HG02870 (cell line): Measurements from ENCODE around the gene PHLDB1.

Source experiments
- ATAC-seq: cut with Tn5 transposase; IDR thresholded peaks from one replicate; pipeline ENCODE4 v1.9.1; 2021; ENCODE audit warnings: mild to moderate bottlenecking, moderate library complexity; ENCODE audit not compliant: unreplicated experiment

PHLDB1 gene

DNA sequence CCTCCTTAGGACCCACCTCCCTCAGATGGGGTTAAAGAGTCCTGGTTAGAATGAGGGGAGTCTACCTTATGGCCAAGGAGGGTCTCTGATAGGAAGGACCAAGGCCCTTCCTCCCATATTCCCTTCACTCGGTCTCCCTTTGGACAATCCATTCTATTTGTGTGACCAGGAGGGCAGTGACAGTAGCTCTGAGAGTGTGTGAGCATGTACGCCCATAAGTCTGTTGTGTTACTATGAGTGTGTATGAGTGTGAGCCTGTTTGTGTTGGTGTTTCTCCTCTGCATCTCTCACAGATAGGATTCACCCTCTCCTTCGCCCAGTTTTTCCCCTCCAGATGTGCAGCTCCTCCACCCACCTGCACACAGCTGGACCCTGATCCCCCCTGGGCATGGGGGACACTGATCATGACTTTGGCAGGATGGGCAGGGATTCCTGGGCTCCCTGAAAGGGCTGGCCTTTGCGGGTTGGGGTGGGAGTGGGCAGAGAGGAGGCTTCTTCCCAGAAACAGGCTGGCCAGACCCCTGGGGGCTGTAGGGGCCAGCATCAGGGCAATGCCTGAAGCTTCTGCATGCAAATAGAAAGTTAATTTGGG is 14.5 kb downstream of the PHLDB1 start:
- no peak for ATAC-seq

DNA sequence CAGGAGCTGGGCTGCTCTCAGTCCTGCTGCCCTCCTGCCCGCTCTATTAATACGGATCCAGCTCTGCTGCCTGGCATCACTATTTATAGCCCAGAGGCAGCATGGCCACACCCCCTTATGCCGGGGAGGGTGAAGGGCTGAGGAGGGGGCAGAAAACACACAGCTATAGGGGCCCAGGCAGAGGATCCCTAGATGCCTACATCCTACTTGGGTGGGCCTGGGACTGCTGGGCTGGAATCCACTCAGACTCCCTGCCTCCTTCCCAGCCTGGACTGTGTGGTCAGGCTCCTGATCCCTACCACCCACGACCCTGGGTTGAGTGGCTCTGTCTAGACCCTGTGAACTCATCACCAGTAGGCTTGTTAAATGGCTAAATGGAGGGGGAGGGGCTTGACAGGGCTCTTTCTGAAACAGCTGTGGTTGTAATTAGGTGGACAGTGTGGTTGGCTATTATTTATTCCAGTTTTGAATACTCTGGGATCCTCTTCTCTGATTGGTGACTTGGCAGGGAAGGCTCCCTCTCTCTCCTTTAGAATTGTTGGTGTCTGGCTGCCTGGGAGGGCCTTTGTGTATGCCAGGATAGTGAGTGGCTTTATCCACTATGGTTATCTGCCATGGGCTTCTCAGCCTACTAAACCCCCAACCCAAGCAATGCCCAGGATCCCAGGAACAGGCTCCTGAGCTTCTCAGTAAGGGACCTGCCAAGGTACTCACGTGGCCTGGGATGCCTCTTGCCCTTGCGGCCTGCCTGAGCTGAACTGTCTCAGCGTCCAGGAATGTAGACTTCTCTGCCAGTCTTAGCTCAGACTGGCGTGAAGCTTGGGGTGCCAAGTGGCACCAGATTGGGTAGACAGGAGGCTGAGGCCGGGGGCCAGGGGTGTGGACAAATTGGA is 15.2 kb downstream of the PHLDB1 start:
- no peak for ATAC-seq

DNA sequence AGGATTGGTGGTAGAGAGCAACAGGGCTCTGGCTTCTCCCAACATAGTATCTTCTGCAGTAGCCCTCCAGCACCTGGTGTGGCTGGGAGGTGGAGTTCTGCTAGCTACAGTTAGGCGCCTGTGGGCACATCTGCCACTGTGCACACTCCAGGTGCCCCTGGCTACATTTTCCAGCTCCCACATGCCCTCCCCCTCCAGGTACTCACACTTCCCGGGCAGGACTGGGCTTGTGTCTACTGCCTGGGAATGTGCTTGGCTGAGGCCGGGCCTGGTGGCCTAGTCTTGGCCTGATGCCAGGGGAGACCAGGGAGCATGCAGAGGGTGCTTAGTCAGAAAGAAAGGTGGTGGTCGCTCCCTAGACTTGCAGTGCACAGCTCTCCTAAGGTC is 15.8 kb downstream of the PHLDB1 start:
- ATAC-seq, result no peak

DNA sequence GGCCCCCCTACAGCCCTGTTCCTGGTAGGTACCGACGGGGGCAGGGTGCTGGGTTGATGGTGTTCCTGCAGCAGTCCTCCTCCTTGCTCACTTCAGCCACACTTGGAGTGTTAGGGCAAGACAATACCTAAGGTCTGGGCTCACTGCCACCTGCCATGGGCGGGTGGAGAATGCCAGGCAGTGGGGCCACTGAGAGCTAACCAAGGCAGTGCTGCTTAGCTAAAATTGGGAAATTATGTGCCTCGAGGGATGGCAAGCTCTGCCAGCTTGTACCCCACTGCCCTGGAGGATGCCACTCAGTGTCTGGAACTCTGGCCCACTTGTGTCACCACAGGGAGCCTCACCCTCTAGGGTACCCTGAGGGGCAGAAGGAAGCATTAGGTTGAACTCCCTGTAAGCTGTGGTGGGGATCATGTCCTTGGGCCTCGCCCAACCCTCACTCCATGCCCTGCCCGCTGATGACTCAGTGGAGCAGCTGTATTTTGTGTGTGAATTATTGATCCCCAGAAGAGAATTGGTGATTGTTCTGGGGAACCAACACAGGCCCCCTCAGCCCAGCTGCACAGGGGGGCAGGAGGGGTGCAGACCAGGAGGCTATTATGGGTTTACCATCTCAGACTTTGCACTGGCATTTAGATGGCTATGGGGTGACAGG is 17.7 kb downstream of the PHLDB1 start:
- ATAC-seq, result no peak

DNA sequence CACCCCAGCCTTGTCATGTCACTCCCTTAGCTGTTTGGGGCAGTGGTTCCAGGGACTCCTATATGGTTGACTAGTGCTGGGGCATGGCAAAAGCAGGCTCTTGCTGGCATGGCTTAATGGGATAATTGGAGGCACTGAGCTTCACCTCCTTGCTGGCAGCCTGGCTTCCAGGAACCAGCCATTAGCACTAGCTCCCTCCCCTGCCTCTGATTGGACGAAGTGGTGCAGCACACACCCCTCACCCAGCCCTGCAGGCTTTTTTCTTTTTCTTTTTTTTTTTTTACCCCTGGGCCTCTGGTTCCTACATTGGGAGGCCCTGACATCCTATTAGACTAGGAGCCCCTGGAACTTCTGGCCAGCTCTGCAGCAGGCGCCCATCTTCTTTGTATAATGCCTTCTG is 18.6 kb downstream of the PHLDB1 start:
- no peak for ATAC-seq

DNA sequence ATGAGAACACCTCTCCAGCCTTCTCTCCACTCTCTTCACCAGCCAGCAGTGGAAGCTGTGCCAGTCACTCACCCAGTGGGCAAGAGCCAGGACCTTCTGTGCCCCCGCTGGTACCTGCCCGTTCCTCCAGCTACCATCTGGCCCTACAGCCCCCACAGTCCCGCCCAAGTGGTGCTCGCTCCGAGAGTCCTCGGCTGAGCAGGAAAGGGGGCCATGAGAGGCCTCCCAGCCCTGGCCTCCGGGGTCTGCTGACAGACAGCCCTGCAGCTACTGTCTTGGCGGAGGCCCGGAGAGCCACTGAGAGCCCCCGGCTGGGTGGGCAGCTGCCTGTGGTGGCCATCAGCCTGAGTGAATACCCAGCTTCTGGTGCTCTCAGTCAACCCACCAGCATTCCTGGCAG is 20.2 kb downstream of the PHLDB1 start:
- no peak for ATAC-seq

DNA sequence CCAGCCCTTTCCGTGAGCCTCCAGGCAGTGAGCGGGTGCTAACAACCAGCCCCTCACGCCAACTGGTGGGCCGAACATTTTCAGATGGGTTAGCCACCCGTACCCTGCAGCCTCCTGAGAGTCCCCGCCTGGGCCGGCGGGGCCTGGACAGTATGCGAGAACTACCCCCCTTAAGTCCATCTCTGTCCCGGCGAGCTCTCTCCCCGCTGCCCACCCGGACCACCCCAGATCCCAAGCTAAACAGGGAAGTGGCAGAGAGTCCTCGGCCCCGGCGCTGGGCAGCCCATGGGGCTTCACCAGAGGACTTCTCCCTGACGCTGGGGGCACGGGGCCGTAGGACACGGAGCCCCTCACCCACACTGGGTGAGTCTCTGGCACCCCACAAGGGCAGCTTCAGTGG is 20.6 kb downstream of the PHLDB1 start:
- ATAC-seq, result no peak

DNA sequence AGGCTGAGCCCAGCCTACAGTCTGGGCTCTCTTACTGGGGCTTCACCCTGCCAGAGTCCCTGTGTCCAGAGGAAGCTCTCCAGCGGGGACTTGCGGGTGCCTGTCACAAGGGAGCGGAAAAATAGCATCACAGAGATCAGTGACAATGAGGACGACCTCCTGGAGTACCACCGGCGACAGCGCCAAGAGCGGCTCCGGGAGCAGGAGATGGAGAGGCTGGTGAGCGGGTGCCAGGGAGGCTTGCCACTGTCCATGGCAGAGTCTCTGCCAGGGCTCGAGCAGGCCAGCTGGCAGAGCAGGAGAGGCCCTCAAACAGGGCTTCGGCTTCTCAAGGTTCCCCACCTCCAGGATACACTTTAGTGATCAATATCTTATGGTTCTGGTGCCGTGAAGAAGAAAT is 21.0 kb downstream of the PHLDB1 start:
- ATAC-seq, result no peak

DNA sequence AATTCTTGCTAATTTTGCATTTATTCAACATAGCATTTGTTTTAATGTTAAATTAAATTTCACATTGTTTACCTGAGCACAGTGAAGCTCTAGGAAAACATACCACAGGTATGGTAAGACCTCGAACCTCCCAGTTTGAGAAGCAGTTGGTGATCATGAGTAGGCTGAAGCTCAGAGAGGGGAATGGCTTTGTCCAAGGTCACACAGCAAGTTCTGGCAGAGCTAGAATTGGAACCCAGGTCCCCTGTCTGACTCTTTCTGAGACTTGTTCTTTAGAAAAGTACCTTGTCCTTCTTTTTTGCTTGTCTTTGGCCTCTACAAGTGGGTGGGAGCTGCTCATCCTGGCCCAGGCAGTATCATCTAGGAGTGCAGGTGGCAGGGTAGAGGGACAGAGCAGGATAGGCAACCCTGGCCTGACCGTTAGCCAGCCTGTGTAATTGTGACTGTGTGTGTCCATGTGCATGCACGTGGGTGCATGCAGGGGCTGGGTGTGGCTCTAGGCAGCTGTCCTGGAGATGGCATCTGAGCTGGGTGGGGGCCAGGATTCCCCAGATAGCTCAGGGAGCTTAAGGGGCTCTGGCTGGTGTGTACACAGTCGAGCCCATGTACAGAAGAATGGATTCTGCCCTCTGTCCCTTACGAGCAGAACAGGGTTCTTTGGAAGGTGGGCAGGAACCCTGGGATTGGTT is 21.6 kb downstream of the PHLDB1 start:
- no peak for ATAC-seq

DNA sequence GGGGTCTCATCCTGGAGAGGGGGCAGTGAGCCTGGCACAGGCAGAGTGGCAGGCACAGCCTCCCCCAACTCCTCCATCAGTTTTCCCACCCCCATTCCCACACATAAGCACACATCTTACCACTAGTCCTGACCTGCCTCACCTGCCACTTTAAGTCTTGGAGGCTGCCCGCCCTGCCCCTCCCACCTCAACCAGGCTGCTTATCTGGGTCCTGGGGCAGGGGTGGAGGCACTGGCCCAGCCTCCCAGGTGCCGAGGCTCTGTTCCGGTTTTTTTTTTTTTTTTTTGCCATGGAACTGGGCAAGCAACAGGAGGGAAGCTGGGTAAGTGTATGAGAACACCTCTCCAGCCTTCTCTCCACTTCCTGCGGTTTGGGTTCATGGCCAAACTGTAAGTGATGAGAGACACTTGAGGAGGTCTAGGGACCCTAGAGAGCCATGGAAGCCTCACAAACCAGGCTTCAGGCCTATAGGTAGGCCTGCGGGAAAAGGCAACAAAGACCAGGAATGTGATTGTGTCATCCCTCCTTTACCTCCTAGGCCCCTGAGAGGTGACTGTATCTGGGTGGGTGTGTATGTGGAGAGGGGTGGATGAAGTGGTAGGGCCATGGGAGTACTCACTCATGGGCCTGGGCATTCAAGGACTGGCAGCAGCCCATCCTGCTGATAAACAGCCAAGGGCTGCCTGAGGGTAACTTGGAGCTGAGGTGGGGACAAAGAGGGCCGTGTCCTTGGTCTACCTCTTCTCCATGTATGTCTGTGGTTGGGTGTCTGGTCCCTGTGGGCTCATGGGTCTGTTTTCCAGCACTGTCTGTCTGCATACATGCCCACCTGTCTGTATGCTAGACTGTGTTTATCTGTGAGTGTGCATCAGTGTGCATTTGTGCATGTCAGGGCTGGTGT is 22.6 kb downstream of the PHLDB1 start:
- ATAC-seq, result no peak

DNA sequence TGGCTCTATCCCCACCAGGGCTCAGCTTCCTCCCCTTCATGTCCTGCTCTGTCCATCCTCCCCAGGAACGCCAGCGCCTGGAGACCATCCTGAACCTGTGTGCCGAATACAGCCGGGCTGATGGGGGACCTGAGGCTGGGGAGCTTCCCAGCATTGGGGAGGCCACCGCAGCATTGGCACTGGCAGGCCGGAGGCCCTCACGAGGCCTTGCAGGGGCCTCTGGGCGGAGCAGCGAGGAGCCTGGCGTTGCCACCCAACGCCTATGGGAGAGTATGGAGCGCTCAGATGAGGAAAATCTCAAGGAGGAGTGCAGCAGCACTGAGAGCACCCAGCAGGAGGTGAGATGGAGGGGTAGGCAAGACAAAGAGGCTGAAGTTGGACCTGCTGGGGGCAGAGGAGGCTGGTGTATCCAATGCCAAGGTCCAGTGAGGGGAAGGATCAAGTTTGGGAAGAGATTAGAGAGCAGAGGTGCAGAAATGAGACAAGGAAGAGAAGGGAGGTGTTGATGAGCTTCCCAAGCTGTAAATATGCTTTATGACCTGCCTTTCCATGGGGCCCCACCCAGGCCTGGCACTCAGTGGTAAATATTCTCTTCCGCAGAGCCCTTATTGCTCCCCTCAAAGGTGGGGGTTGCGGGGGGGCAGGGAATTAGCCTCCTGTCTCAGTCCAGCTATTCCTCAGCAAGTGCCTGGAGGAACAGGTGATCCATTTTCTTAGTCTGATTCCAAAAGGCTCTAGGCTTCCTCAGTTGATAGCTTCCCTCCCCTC is 23.9 kb downstream of the PHLDB1 start:
- ATAC-seq, result no peak

DNA sequence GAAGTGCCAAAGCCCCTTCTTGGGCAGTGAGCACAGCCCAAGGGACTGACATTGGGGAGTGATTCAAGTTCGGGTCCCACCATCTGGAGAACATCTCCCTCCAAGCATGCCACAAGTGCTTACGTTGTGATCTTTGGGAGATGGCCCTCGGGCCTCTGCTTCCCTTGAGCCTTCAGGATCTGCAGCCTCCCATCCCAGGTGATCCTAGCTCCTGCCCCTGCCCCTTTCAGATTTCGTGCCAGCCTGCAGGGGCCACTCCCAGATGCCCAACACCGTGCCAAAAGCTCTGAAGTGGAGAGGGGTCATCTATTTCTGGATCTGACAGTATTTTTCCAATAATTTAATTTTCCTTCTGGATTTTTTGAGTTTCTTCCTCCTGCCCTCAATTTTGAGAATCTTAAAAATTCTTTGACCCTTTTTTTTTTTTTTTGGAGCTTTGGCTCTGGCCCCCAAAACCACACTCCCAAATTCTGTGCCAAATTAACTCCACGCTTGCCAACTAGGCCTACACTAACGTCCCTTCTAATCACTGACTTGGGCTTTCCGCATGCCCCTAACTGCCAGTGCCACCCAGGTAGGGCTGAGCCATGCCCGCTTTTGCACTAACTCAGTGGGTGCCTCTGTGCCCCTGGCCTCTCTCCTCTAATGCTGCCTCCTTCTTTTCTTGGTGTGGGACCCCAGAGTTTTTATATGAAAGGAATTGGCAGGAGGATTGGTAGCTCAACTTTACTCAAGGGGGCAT is 25.3 kb downstream of the PHLDB1 start:
- no peak for ATAC-seq

DNA sequence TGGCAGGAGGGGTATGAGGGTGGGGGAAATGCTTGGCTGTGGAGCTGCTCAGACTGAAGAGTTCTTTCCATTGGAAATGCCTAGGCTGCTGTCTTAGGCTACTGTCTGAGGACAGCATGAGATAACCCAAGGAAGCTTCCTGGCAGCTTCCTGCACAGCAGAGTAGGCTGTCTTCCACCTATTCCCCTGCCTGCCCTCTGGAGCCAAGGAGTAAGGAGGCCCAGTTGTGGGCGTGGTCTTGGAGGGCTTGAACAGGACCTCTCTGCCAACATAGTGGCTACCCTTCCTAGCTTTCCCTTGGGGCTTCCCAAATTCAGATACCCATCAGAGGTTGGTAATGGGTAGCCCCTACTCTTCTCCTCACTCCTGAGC is 25.9 kb downstream of the PHLDB1 start:
- ATAC-seq, result no peak

DNA sequence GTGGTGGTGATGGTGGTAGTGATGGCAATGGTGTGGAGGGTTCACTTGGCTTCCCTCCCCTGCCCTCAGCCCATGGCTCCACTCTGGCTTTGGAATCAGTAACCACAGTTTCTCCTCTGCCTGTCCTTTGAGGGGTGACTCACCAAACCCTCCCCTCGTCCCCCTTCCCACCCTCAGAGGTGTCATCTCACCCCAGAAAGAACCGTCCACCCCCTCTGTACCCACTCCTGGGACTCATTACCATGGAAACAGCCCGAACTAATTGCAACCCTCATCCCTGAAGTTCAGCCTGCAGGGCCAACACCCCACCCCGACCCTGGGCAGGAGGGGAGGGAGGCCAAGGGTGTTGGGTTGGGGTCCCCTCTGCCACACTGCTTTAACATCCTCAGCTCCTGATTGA is 26.6 kb downstream of the PHLDB1 start:
- no peak for ATAC-seq

DNA sequence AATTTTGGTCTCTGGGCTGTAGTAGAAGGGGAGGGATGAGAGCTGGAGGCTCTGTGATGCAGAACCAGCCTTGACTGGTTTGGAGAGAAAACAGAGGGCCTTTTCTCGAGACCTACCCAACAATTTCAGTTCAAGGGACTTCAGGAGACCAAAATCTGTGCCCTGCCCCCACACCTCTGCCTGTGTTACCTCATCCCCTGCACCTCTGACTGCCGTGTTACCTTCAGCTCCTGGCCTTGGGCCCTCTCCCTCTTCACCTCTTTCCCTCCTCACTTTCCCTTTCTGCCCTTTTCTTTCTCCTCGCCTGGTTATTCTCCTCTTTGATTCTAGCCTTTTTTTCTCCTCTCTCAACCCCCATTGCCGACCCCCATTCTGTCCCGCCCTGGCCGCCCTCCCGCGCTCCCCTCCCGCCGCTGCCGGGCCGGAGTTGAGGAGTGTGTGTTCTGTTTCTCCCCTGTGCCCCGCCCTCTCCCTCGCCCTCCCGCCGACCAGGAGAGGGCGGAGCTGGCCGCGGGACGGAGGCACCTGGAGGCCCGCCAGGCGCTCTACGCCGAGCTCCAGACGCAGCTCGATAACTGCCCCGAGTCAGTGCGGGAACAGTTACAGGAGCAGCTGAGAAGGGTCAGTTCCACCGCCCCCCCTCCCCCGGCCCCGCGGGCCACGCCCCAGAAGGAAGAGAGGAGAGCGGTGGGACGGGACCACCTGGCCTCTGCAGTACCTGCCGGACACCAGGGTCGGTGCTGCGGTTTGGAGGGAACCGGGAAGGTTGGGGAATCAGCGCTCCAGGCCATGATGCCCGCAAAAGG is 27.2 kb downstream of the PHLDB1 start:
- no peak for ATAC-seq

DNA sequence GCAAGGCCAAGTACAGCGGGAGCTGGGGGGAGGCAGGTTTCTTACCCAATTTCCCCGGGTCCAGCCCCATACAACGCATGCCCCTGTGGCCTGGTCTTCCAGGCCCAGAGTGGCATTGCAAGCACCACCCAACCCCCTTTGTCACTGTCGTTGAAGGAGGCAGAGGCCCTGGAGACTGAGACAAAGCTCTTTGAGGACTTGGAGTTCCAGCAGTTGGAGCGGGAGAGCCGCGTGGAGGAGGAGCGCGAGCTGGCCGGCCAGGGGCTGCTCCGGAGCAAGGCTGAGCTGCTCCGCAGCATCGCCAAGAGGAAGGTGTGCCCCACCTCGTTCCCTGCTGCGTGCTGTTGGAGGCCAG is 27.8 kb downstream of the PHLDB1 start:
- no peak for ATAC-seq

DNA sequence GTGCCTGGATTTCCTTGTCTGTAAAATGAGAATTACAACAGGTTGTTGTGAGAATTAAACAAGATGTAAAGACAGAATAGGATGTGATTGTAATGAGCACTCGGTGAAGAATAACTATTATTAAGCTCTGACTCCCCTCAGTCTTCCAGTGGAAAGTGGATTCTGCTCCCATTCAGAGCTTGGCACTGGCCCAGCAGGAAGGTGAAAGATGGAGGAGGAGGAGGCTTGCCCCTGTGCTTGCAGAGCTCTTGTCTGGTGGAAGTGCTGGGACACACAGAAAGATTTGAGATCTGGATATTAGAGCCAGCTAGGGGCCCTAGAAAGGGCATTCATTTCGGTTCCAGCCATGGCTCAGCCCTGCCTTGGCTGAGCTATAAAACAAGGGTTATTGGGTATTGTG is 28.2 kb downstream of the PHLDB1 start:
- ATAC-seq, result no peak

DNA sequence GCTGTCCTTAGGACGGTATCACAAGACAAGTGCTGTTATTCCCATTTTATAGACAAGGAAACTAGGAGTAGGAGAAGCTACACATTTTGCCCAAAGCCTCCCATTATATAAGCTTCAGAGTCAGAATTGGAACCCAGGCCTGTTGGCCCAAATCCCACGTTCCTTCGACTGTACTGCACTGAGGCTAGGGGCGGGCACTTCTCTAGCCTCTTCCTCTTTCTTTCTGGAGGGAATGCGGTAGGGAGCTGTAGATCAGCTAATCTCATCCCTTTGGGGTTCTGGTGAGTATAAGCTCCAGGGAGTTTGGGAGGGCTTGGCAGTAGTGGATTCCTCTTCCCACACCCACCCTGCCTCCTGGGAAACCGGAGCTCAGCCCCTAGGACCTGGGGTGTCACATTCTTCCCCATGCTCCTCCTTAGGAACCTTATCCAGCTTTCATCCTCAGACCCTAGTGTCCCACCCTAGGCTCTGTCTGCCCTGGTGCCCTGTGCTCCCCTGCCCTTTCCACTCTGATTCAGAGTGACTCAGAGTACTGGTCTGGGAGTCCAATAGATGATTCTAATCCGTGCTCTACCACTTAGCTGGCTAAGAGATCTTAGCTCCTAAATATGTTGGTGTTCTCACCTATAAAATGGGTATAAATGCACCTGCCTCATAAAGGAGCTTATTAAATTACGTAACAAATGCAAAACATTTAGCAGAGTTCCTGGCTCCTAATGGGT is 29.3 kb downstream of the PHLDB1 start:
- ATAC-seq, result no peak
